HG03558 (cell line): ENCODE data around the gene VPS33B.
"Not testable (repeated sequence)": the region's sequence is repeated elsewhere in the genome, so short reads cannot be mapped to it uniquely, and the experiment has no call there.

Experiments
- ATAC-seq: cut with Tn5 transposase; IDR thresholded peaks from one replicate; pipeline ENCODE4 v1.9.1; 2021; ENCODE audit warnings: moderate number of reproducible peaks; ENCODE audit not compliant: unreplicated experiment; ENCODE audit errors: extremely low read depth

The VPS33B gene

GRCh38 chr15:91032919-91033803, 10.8 kb upstream of the VPS33B start:
- no peak for ATAC-seq

- ATAC-seq = no peak
Measured at GRCh38 chr15:91031796-91032195, 9.4 kb upstream of the VPS33B start.

- ATAC-seq = no peak
Measured at GRCh38 chr15:91027677-91028076, 5.3 kb upstream of the VPS33B start.

- no peak for ATAC-seq
Measured at GRCh38 chr15:91023720-91024119, 1.3 kb upstream of the VPS33B start.

- no peak for ATAC-seq
Measured at GRCh38 chr15:91022832-91023129, 387 bp upstream of the VPS33B start.

- no peak for ATAC-seq
Measured at GRCh38 chr15:91021516-91022074, 799 bp downstream of the VPS33B start.

GRCh38 chr15:91018158-91018557, 4.2 kb downstream of the VPS33B start:
- ATAC-seq = no peak

GRCh38 chr15:91017716-91018115, 4.7 kb downstream of the VPS33B start:
- no peak for ATAC-seq

GRCh38 chr15:91013701-91014100, 8.7 kb downstream of the VPS33B start:
- not testable (repeated sequence) for ATAC-seq

GRCh38 chr15:91007266-91007665, 15.1 kb downstream of the VPS33B start:
- ATAC-seq = no peak

GRCh38 chr15:91001209-91001608, 21.2 kb downstream of the VPS33B start:
- ATAC-seq = no peak

GRCh38 chr15:90998737-90999136, 23.7 kb downstream of the VPS33B start:
- ATAC-seq = no peak

GRCh38 chr15:90994417-90995311, 27.7 kb downstream of the VPS33B start, which contains the start of gene PRC1:
Gene PRC1 (minus strand): TSS chr15:90994535. CDS start chr15:90994417, 118 bp downstream.
- ATAC-seq = peak; percentile 90

- no peak for ATAC-seq
Measured at GRCh38 chr15:90994059-90994416, 28.4 kb downstream of the VPS33B start.

GRCh38 chr15:90991587-90992285, 30.7 kb downstream of the VPS33B start:
- no peak for ATAC-seq

GRCh38 chr15:90990446-90990845, 31.9 kb downstream of the VPS33B start:
- ATAC-seq = no peak

GRCh38 chr15:90989040-90989768, 33.2 kb downstream of the VPS33B start:
- no peak for ATAC-seq

- no peak for ATAC-seq
Measured at GRCh38 chr15:90988296-90988695, 34.1 kb downstream of the VPS33B start.

GRCh38 chr15:90987561-90988141, 34.7 kb downstream of the VPS33B start:
- no peak for ATAC-seq
